H4 (cell line): Measurements from ENCODE around the gene ALPP. TPM values are rescaled to one million over a fixed set of nuclear protein-coding genes. Genes with fewer than 3 reads are reported as not detected.
"Not testable (repeated sequence)": the region's sequence is repeated elsewhere in the genome, so short reads cannot be mapped to it uniquely, and the experiment has no call there.

Experiments
- DNase-seq: peaks from one replicate; pipeline ENCODE4 v3.0.0-alpha.2; 2015; ENCODE audit warnings: low spot score
- total RNA-seq: library from RNA; depleted of rRNA; stranded (reverse); fragments of >200 nt; shearing (Covaris generic); gene quantifications from 2 replicates; pipeline ENCODE4 v1.2.3, GENCODE V29; 2014

The ALPP gene
- total RNA-seq, 1 experiment from 2014 or later, result 1.5 TPM

- DNase-seq, result no peak
These were observed 28.2 kb downstream of the ALPP start, which contains the start of gene ALPG for GRCh38 chr2:232406556-232407310. ALPG (plus strand) TSS chr2:232406844; CDS start chr2:232406895, 51 bp downstream.

GRCh38 chr2:232407428-232408150 is 29.0 kb downstream of the ALPP start:
- not testable (repeated sequence) for DNase-seq

- DNase-seq, result not testable (repeated sequence)
These were observed 29.7 kb downstream of the ALPP start for GRCh38 chr2:232408269-232408668.

GRCh38 chr2:232409617-232410016 is 31.1 kb downstream of the ALPP start:
- not testable (repeated sequence) for DNase-seq

GRCh38 chr2:232410238-232410900 is 31.8 kb downstream of the ALPP start:
- no peak for DNase-seq

GRCh38 chr2:232411901-232412629 is 33.5 kb downstream of the ALPP start:
- no peak for DNase-seq

- DNase-seq, result no peak
These were observed 34.4 kb downstream of the ALPP start for GRCh38 chr2:232412986-232413385.

GRCh38 chr2:232415138-232415690 is 36.7 kb downstream of the ALPP start:
- no peak for DNase-seq

GRCh38 chr2:232415736-232416520 is 37.4 kb downstream of the ALPP start:
- no peak for DNase-seq

- DNase-seq, result no peak
These were observed 38.2 kb downstream of the ALPP start for GRCh38 chr2:232416521-232417470.

- no peak for DNase-seq
These were observed 38.9 kb downstream of the ALPP start for GRCh38 chr2:232417489-232417888.

- DNase-seq, result no peak
These were observed 39.5 kb downstream of the ALPP start for GRCh38 chr2:232418056-232418455.

GRCh38 chr2:232418466-232419244 is 40.1 kb downstream of the ALPP start:
- DNase-seq, result no peak

- DNase-seq, result no peak
These were observed 40.9 kb downstream of the ALPP start for GRCh38 chr2:232419245-232420072.

- no peak for DNase-seq
These were observed 41.5 kb downstream of the ALPP start for GRCh38 chr2:232420073-232420454.

- no peak for DNase-seq
These were observed 42.1 kb downstream of the ALPP start for GRCh38 chr2:232420463-232421188.

- DNase-seq, result no peak
These were observed 42.7 kb downstream of the ALPP start for GRCh38 chr2:232421189-232421785.
